HG03565 (cell line): ENCODE results near the gene ADGRF1.

ENCODE experiments used
- ATAC-seq: cut with Tn5 transposase; IDR thresholded peaks from one replicate; pipeline ENCODE4 v1.9.1; 2021; ENCODE audit warnings: mild to moderate bottlenecking, moderate library complexity; ENCODE audit not compliant: unreplicated experiment

The ADGRF1 gene

DNA sequence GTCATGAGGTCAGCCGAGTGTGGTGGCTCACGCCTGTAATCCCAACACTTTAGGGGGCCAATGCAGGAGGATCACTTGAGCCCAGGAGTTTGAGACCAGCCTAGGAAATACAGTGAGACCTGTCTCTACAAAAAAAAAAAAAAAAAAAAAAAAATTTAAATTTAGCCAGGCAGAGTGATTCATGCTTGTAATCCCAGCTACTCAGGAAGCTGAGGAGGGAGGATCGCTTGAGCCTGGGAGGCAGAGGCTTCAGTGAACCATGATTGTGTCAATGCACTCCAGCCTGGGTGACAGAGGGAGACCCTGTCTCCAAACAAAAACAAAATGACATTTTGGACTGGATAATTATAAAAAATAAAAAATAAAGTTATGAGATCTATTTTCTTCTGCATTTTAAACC is 56.2 kb downstream of the ADGRF1 start:
- no peak for ATAC-seq

DNA sequence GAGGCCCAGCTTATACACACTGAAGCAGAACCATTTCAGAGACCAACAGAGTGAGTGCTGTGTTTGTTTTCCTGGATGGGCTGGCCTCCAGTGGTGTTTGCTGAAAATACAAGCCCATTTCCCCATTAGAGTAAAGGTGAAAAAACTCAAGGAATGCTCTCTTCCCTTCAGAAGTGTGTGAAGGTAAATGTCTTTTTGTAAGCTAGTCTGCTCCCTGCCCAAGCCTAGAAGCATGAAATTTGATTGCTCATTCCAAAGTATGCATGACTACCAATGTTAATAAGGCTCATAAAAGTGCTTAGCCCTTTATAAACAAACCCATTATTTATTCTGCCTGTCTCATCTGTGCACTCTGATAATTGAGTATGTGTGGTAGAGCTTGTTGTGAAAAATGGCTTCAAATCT is 59.1 kb downstream of the ADGRF1 start:
- no peak for ATAC-seq

DNA sequence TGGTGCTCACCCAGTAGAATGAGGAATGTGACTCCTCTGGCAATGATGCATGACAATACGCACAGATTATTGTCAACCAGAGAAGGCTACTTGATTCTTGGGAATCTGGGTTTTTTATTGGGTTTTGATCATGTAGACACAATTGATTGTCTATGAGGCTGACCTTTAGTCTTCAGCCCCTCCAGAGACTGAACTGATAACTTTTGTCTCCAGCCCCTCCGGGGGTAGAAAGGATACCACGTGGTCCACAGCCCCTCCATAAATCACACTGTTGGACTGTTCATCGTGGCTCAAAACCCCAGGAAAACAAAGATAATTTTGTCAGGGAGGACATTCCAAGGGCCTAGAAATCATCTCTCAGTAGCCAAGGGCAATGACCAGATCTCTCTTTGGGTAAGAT is 62.9 kb downstream of the ADGRF1 start:
- no peak for ATAC-seq

DNA sequence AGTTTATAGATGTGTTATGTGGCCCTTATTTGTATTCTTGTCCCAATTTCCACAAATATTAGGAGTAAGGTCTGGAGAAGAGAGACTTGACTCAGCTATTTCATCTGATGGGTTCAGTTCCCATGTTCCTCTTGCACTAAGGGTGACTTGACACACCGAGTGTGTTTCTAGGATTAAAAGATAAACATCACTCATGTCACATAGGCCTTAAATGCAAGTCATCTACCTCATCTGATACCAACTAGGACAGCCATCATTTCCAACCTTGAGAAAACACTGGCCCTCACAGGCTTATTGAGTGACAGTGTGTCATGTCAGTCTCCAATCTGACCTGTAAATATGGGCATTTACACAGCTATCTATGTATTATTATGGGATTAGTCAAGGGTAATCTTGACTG is 67.3 kb downstream of the ADGRF1 start:
- no peak for ATAC-seq

DNA sequence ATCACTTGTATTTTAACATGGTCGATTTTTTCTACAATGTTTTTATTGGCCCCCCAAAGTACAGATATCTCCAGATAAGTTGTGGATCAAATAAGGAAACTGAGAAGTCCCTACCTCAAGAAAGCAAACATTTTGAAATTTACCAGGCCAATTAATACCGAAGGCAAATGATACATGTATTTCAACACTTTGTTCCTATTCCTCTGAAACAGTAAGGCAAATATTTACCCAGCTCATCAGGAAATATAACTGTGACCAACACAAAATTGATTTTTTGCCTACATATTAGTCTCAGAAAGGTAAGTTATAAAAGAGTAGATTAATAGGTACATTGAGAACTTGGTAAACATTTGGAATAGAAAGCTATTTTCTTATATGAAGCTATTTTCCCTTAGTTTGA is 69.1 kb downstream of the ADGRF1 start:
- no peak for ATAC-seq

DNA sequence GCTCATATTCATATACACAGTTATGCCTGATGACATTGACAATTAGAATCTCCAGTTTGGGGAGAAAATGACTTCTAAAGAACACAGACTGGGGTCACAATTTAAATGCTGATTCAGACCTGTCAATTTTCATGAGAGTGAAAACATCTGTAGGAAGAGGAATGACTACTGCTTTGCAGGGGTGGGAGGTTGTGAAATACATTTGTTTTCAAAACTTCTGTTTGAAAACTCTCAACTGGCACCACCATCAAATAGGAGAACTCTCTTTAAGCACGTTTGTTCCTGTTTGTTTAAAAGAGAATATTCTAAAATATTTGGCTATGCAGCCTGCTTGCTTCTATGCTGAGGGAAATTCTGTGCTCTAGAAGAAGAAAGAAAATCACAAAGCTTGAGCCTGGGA is 69.6 kb downstream of the ADGRF1 start:
- ATAC-seq = no peak

DNA sequence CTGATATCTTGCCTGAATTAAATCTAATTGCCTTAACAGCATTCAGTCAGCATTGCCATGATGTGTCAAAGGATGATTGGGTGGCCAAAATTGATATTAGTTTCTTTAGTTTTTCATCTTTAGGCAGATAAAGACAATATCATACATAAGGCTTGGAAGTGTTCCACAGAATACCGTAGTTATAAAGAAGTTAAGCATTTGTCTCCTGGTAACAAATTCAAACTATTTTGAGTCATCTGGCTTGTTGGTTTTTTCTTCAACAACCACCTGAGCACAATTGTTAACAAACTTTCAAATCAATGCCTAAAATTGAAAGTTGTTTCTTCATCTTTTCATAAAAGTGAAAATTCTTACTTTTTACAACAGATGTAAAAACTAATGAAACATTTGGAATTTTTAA is 72.9 kb downstream of the ADGRF1 start:
- ATAC-seq = no peak

DNA sequence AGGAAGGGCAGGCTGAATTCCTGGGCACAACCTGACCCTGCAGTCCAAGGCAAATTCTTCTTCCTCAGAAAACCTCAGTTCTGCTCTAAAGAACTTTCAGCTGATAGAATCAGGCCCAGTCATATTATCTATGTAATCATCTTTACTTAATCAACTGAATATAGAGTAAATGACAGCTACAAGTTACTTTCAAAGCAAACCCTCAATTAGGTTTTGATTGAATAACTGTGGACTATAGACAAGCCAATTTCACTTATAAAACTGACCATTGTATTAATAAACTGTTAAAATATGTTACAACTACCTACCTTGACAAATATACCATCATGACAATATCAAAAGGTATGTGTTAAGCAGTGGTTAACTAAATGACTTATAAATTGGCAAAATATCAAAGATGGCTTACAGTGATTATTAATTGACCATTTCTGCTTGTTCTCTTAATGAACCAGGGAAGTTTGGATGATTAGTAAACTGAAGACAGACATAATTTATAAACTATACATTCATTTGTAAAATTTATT is 74.2 kb downstream of the ADGRF1 start:
- no peak for ATAC-seq

DNA sequence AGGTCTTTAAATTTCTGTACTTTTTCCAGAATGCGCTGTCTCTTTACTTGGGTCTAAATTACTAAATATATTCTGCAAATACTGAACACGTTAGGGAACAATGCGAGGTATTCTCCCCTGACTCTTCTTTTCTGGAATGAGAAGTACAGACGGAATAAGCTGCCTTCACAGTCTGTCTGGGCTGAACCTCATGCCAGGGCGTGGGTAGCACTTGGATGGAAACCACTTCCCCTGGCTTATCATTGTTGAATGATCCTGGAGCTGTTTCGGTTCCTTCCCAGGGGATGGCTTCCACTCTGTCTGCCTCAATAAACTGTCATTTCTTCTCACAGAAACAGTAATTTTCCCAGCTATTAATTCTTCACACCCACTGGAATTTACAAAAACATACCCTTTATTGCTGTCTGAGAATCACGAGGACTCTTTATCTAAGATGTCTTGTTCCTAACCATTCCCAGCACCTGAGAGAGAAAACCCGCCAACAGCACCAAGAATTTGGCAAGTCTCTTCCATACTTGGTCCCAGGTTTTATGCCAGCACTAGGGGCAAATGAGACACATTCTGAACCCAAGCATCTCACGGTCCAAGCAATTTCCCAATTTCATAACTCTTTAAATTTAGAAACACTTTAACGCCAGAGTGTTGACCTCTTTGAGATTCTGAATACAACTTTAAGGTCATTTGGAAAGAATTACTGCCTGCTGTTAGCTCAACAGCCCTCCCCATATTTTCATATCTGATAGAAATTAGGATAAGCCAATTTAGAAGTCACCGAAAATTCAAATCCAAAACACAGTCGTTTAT is 77.2 kb downstream of the ADGRF1 start:
- no peak for ATAC-seq

DNA sequence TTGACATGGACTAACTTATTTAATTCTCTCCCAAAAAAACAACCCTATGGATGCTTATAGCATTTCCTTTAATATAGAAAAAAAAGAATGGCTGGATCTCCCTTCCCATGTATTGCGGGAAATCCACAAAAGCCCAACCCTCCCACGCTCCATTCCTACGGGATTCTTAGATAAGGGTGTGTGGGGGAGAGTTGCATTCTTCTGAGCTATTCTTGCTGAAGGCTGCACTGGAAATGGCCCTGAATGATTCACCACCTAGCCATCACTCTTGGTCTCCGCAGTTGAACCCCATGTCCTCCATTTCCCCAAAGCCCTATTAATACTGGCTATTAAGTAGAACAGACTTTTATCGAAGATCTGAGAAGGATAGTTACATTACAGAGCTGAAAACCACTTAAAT is 78.5 kb downstream of the ADGRF1 start:
- no peak for ATAC-seq

DNA sequence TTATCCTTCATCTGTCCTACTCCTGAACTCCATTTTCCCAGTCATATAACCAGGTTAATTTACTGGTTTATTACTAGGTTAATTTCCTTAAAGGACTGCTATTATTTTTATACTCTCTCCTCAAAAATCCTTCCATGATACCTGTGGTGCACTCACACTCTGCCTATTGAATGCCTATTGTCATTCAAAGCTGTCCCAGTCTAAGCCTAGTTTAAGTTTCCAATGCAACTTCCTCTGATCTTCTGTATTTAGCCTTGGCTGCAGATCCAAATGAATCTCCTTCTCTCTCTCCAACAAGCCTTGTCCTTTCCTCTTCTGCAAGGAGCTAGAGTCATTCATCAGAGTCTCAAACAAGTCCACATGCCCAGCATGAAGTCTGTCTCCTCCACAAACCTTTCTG is 79.1 kb downstream of the ADGRF1 start:
- ATAC-seq = no peak

DNA sequence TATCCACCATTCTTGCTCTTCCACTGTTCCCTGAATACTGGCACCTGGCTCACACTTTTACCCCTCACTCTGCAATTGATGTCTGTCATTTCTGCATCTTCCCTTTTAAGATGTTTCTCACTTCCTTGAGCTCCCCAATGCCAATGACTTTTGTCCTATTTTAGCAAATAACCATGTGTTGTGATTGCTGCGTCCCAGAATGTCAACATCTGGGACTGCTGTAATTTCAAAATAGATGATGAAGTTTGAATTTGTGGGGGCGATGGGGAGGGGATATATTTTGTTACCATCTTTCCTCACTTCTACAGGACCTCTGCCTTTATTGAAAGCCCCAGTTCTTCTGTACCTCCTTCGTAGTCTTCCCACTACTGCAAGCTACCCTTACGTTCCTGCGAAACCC is 80.4 kb downstream of the ADGRF1 start:
- no peak for ATAC-seq

DNA sequence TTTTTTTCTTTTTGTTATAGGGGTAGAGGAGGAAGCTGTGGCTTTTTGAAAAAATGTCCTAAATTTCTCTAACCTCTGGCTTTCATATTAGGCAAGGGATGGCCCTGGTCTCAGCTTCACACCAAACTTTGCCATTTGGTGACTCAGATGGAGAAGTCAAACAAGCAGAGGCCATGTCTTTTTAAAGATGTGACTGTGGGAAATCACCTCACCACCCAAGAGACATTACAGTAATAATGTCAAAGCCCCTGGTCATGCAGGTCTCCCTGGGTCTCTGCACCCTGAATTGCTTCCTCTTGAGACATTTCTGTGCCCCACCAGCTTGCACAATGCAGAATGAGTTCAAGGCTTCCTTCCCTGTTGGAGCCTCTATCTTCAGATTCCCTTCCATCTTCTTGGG is 80.9 kb downstream of the ADGRF1 start:
- ATAC-seq = peak; percentile 45

DNA sequence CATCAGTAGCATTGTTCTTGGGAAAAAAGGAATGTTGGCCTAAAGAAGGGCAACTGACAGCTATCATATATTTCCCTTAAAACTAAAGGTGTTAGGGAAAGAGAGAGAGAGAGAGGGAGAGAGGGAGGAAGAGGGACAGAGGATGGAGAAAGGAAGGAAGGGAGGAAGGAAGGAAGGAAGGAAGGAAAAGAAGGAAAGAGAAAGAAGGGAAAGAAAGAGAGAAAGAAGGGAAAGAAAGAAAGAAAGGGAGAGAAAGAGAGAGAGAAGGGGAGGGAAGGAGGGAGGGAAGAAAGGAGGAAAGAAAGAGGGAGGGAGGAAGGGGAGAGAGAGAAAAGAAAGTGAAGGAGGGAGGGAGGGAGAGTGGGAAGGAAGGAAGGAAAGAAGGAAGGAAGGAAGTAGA is 82.7 kb downstream of the ADGRF1 start:
- ATAC-seq = no peak

DNA sequence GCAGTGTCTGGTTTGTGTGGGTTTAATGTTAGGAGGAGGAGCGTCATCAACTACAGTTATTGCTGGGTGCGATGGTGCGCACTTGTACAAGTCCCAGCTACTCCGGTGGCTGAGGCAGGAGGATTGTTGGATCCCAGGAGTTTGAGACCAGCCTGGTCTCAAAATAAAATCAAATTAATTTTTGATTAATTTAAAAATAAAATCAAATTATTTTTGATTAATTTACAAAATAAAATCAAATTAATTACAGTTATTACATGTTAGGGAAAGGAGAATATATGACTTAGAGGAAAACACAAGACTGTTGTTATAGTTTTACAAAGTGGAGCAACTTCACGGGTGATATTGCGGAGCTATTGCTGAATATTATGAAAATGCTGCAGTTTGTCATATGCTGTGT is 85.7 kb downstream of the ADGRF1 start:
- no peak for ATAC-seq

DNA sequence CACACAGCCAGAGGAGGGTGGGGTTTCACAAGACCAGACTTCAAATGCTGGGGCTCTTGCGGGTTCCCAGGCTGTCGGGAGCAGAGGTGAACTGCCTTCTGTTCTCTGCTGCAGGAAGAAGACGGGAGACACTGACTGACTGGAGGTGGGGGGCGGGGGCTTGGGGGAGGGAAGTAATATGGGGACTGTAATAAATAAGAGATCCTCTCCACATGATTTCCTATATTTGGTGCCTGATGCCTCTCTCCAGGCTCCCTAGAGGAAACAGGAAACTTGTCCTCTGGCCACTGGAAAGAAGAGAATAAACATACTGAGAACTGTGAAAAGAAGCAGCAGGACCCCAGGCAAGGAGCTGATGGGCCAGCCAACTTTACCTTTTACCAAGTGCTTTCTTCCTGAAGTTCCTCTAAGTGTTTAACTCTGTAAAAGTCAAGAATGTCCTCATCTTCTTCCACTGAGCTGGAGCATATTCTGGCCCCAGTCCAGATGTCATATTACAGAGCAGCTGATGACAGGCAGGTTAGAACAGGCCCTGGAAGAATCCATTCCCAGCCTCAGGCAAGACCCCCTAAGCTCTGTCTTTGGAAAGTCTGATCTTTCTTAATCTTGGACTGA is 87.2 kb downstream of the ADGRF1 start:
- ATAC-seq = no peak

DNA sequence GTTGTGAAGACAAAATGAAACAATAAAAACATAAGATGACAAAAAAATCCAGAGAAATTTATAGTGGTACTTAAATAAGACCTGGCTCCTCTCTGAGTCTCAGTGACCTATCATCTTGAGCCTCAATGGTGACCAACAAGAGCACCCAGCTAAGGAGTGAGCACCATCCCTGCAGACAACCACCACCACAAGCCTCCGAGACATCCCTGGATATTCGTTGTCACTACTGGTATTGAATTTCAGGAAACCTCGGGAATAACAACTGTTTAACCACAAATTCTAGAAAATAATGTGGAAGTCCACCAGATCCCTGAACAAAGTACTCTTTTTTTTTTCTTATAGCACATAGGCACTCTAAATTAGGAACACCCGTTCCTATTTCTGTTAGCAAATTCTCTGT is 88.2 kb downstream of the ADGRF1 start:
- no peak for ATAC-seq

DNA sequence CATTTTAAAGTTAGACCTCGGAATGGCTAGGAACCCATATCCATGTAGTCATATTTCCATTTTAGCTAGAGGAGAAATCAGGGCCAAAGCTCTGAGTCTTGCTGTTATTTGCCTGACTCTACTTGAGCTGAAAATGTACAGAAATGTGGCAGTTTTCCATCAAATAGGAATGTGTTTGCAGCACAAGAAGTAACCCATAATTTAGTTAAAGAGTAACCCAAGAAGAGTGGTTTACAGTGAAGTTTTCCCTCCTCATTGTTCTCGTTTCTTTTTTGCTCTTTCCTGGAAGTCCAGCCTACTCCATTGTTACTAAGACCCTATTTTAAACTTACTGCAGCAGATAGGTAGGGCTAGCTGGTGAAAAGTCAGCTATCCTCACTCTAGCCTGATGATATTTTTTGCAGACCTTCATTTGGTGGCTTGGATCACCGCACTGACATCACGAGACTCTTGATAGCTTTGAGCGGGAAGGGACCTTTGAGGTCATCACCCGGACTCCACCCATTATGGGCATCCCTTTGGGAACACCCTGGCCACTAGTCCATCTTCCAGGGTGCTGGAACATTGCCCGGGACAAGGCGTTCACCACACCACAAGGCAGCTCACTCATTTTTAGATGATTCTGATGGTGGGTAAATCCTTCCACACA is 92.4 kb downstream of the ADGRF1 start:
- no peak for ATAC-seq

DNA sequence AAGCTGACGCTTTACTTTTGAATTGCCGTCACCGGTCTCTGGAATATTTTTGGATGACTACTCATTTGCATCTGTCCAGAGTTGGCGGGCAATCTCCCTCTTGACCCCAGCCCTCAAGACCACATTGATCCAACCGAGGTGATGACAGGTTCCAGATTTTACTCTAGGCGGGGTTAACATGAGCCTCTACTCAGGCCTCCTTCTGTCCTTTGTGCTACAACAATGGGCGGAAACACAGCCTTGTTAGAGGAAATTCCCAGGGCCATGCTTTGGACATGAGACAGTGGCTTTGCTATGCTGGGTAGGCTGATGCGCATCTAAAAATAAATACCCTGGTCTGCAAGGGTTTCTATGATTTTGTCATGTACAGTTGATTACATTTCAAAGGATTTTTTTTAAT is 93.4 kb downstream of the ADGRF1 start:
- ATAC-seq = no peak
